ENCODE data around the gene FRYL.
"Not testable (repeated sequence)": the region's sequence is repeated elsewhere in the genome, so short reads cannot be mapped to it uniquely, and the experiment has no call there.

Gene FRYL

DNA sequence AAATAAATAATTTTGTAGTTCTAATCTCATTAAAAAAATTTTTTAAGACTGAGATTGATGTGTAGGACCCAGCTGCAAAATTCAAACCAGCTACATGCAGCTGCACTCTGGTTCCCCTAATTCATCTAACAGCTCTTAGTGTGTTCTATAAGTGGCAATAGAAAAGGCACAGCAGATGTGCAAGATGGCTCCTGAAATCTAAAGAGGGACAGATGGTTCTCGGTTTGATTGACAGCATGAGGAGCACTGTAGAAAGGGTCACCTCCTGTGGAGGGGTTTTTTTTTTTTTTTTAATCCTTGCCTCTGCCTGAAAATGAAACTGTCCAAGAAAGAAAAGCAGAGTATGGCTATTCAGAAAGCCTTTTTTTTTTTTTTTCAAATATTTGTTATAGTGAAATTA is 33.9 kb upstream of the FRYL start:
- H3K36me3 ChIP-seq (ENCODE audit: control insufficient read depth, insufficient read depth, low read length), result no peaks in the 10 kb centered on the region
- peak; percentile 40 for DNase-seq (ENCODE audit: extremely low read depth, insufficient read length)

DNA sequence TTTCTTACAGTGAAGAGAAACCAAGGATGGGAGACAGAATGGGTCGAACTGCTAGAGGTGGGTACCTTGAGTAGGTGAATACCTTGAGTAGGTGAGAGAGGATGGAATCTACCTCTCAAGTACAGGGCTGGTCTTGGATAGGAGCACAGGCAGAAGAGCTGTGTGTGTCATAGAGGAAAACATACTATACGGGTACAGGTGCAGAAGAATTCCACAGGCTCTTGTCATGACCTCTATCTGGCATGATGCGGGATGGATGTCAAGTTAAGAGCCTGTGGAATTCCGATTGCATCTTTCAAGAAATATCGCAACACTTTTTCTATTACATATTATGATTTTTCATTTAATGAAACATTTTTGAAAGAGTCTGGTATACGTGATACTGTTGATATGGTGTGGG is 32.8 kb upstream of the FRYL start:
- Histone ChIP-seq H3K27me3 (replicated peaks; ENCODE audit: control insufficient read depth, insufficient read depth, low read length) (no peaks in the 10 kb centered on the region), H3K4me3 (replicated peaks; ENCODE audit: low read depth, low read length) (no peak overlapping the region), H3K36me3 (ENCODE audit: control insufficient read depth, insufficient read depth, low read length) (no peaks in the 10 kb centered on the region)
- no peak for DNase-seq (ENCODE audit: extremely low read depth, insufficient read length)
- TF ChIP-seq, protein P1, sequence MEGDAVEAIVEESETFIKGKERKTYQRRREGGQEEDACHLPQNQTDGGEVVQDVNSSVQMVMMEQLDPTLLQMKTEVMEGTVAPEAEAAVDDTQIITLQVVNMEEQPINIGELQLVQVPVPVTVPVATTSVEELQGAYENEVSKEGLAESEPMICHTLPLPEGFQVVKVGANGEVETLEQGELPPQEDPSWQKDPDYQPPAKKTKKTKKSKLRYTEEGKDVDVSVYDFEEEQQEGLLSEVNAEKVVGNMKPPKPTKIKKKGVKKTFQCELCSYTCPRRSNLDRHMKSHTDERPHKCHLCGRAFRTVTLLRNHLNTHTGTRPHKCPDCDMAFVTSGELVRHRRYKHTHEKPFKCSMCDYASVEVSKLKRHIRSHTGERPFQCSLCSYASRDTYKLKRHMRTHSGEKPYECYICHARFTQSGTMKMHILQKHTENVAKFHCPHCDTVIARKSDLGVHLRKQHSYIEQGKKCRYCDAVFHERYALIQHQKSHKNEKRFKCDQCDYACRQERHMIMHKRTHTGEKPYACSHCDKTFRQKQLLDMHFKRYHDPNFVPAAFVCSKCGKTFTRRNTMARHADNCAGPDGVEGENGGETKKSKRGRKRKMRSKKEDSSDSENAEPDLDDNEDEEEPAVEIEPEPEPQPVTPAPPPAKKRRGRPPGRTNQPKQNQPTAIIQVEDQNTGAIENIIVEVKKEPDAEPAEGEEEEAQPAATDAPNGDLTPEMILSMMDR (IDR thresholded peaks at IDR 0.05; ENCODE audit: insufficient read depth, low read length, poor library complexity, severe bottlenecking), result no peak

More for the DNA sequence above, 33.9 kb upstream of the FRYL start:
- TF ChIP-seq, protein P1 (IDR thresholded peaks at IDR 0.05; ENCODE audit: insufficient read depth, low read length, poor library complexity, severe bottlenecking), result no peak
- Histone ChIP-seq H3K4me3 (replicated peaks; ENCODE audit: low read depth, low read length) (no peak overlapping the region), H3K27me3 (replicated peaks; ENCODE audit: control insufficient read depth, insufficient read depth, low read length) (no peaks in the 10 kb centered on the region)

DNA sequence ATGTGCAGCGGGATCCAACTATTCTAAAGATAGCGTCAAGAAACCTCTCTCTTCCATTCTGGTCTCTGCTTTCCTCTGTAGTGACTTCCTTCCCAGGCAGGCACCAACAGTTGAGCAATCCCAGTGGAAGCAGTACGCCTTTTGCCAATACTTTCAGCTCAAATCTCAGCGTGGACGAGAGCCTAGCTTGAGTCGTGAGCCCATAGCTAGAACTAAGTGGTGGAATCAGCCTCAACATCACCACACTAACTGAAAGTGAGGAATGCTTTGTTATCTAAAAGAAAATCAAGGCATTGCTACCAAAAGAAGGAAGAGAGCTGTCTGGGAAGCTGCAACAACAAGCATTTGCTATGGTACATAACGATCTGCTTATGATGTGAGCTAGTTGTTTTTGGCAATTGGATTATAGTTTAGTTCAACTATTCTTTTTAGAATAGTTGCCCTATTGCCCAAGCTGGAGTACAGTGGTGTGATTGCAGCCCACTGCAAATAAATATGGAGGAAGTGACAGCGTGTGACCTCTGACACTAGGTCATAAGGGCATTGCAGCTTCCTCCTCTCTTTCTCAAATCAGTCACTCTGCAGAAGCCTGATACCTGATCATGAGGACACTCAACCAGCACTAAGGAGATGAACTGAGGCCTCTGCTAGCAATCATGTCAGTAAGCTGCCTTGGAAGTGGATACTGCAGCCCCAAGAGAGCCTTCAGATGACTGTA is 24.7 kb upstream of the FRYL start:
- H3K4me3 ChIP-seq (replicated peaks; ENCODE audit: low read depth, low read length), result no peak overlapping the region
- H3K27me3 ChIP-seq (replicated peaks; ENCODE audit: control insufficient read depth, insufficient read depth, low read length), result no peaks in the 10 kb centered on the region
- H3K36me3 ChIP-seq (ENCODE audit: control insufficient read depth, insufficient read depth, low read length), result no peaks in the 10 kb centered on the region
- TF ChIP-seq, protein P1 (IDR thresholded peaks at IDR 0.05; ENCODE audit: insufficient read depth, low read length, poor library complexity, severe bottlenecking), result no peak
- no peak for DNase-seq (ENCODE audit: extremely low read depth, insufficient read length)

DNA sequence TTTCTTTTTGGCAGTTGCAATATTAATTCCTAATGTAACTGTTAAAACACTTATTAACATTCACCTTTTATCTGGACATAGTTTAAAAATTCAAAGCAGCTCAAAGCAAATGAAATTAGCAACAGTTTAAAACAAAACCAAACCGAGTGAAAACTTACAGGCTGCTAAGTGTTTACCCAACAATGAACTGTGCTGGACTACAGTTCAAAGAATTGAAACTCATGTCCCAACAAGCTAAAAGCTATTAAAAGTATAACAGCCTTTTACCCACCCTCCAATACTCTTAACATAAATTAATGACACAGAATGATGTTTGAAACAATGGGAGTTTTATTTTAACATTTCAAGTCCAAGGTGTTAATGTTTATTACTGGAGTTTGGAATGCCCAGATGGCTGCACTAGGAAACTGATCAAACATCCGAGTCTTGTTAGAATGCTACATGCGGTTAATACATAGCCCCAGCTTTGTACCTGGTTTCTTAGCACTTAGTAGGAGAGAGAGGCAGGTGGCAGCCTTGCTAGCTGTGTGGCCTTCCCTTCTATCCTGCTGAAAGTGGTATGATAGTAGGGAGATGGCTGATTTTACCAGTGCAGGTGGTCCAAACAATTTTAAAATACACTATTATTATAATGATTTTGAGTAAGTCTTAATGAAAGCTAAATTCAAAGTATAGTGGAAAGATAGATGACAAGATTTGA is 21.1 kb upstream of the FRYL start:
- Histone ChIP-seq H3K36me3 (ENCODE audit: control insufficient read depth, insufficient read depth, low read length) (no peaks in the 10 kb centered on the region), H3K27me3 (replicated peaks; ENCODE audit: control insufficient read depth, insufficient read depth, low read length) (no peaks in the 10 kb centered on the region), H3K4me3 (replicated peaks; ENCODE audit: low read depth, low read length) (no peak overlapping the region)
- no peak for DNase-seq (ENCODE audit: extremely low read depth, insufficient read length)
- TF ChIP-seq, protein P1 (IDR thresholded peaks at IDR 0.05; ENCODE audit: insufficient read depth, low read length, poor library complexity, severe bottlenecking), result no peak

DNA sequence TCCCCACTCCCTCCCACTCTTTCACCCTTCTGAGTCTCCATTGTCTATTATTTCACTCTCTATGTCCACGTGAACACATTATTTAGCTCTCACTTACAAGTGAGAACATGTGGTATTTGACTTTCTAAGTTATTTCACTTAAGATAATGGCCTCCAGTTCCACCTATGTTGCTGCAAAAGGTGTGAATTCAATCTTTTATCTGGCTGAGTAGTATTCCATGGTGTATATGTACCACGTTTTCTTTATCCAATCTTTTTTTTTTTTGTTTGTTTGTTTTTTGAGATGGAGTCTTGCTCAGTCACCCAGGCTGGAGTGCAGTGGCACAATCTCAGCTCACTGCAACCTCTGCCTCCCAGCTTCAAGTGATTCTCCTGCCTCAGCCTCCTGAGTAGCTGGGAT is 20.1 kb upstream of the FRYL start:
- H3K4me3 ChIP-seq (replicated peaks; ENCODE audit: low read depth, low read length); H3K27me3 ChIP-seq (replicated peaks; ENCODE audit: control insufficient read depth, insufficient read depth, low read length); H3K36me3 ChIP-seq (ENCODE audit: control insufficient read depth, insufficient read depth, low read length); DNase-seq (ENCODE audit: extremely low read depth, insufficient read length): not testable (repeated sequence)

DNA sequence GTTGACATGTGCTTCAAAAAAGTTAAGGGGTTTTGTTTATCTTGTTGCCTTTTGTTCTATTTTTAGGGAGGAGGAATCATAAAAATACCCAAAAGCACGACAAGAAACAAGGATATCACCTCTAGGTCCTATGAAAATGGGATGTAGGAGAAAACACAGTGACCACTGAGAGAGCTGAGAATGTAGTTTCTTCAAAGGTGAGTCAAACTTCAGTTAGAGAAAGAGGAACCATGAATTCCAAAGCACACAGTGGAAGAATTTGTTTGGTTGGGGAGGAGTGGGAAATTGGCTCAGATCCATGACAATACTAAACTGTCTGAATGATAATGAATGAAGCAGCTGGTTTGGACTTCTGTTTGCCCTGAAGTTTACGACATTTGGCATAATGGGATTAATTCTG is 19.1 kb upstream of the FRYL start:
- TF ChIP-seq, protein P1 (IDR thresholded peaks at IDR 0.05; ENCODE audit: insufficient read depth, low read length, poor library complexity, severe bottlenecking), result no peak
- Histone ChIP-seq H3K36me3 (ENCODE audit: control insufficient read depth, insufficient read depth, low read length) (no peaks in the 10 kb centered on the region), H3K27me3 (replicated peaks; ENCODE audit: control insufficient read depth, insufficient read depth, low read length) (no peaks in the 10 kb centered on the region), H3K4me3 (replicated peaks; ENCODE audit: low read depth, low read length) (no peak overlapping the region)
- DNase-seq (ENCODE audit: extremely low read depth, insufficient read length), result no peak

Data from GM06990 (cell line).